K562 (cell line): ENCODE results near the gene AP1M1. TPM values are rescaled to one million over a fixed set of nuclear protein-coding genes. Genes with fewer than 3 reads are reported as not detected.

ENCODE experiments used
- BCOR ChIP-seq: fragments of 450-650 bp; IDR thresholded peaks from 2 replicates; pipeline ENCODE4 v1.6.1; 2016
- CCNT2 ChIP-seq: IDR thresholded peaks from 2 replicates; pipeline ENCODE4 v1.6.1; 2011; ENCODE audit warnings: borderline replicate concordance, low read depth, mild to moderate bottlenecking, moderate library complexity, mixed read lengths, low read length; ENCODE audit not compliant: insufficient read length; ENCODE audit errors: extremely low read depth
- FOSL1 ChIP-seq: fragments of 200-800 bp; sonication (Bioruptor generic); conservative IDR thresholded peaks from 2 replicates; pipeline ENCODE4 v1.6.1; 2016; ENCODE audit warnings: missing genetic modification characterization, missing compliant biosample characterization
- FOXO4 ChIP-seq: fragments of 450-650 bp; formaldehyde crosslinking; IDR thresholded peaks from 2 replicates; pipeline ENCODE4 v1.4.0; 2020; ENCODE audit warnings: mild to moderate bottlenecking, moderate library complexity
- HSF4 ChIP-seq: fragments of 250-450 bp; sonication (Bioruptor Pico); IDR thresholded peaks from 2 replicates; pipeline ENCODE4 v2.1.2; 2022; ENCODE audit warnings: mild to moderate bottlenecking, moderate library complexity, borderline replicate concordance
- MCM2 ChIP-seq: fragments of 450-650 bp; IDR thresholded peaks from 2 replicates; pipeline ENCODE4 v1.6.1; 2017; ENCODE audit warnings: low read depth, mild to moderate bottlenecking
- MECOM ChIP-seq: fragments of 250-450 bp; sonication (Bioruptor Pico); IDR thresholded peaks from 2 replicates; pipeline ENCODE4 v1.8.0; 2022; ENCODE audit warnings: inconsistent platforms
- MEIS2 ChIP-seq: fragments of 450-650 bp; IDR thresholded peaks from 2 replicates; pipeline ENCODE4 v1.6.1; 2014; ENCODE audit warnings: mild to moderate bottlenecking; ENCODE audit not compliant: partially characterized antibody
- PHB2 ChIP-seq: fragments of 450-650 bp; IDR thresholded peaks from 2 replicates; pipeline ENCODE4 v1.6.1; 2017; ENCODE audit warnings: low read depth
- PURB ChIP-seq: sonication (generic); formaldehyde crosslinking; IDR thresholded peaks from 2 replicates; pipeline ENCODE4 v1.9.0; 2021; ENCODE audit warnings: low read depth, mild to moderate bottlenecking, missing genetic modification reagents
- RFX1 ChIP-seq: fragments of 450-650 bp; IDR thresholded peaks from 2 replicates; pipeline ENCODE4 v1.6.1; 2016; ENCODE audit warnings: mild to moderate bottlenecking, moderate library complexity
- SMARCE1 ChIP-seq: fragments of 450-650 bp; IDR thresholded peaks from 2 replicates; pipeline ENCODE4 v1.7.1; 2016; ENCODE audit warnings: mild to moderate bottlenecking
- SRSF7 ChIP-seq: fragments of 200-400 bp; formaldehyde crosslinking; optimal IDR thresholded peaks from 2 replicates; pipeline ENCODE3; 2017; ENCODE audit warnings: mild to moderate bottlenecking, low read depth, low read length
- STAT5A ChIP-seq: IDR thresholded peaks from 2 replicates; pipeline ENCODE4 v1.6.1; 2012; ENCODE audit warnings: low read length, inconsistent platforms, borderline replicate concordance
- TEAD1 ChIP-seq, 2 experiments: fragments of 450-650 bp in 1 of 2; sonication (generic) in 1 of 2; formaldehyde crosslinking; IDR thresholded peaks; 2 replicates each; pipeline versions ENCODE4 v1.4.0 to v1.8.0; 2020 to 2022; ENCODE audit warnings: mild to moderate bottlenecking in 2 of 2, missing genetic modification reagents in 1 of 2
- ZBTB17 ChIP-seq: fragments of 450-650 bp; formaldehyde crosslinking; IDR thresholded peaks from 2 replicates; pipeline ENCODE4 v1.4.0; 2020; ENCODE audit warnings: mild to moderate bottlenecking
- ZNF212 ChIP-seq: fragments of 450-650 bp; formaldehyde crosslinking; IDR thresholded peaks from 2 replicates; pipeline ENCODE4 v1.4.0; 2020; ENCODE audit warnings: mild to moderate bottlenecking
- ZNF764 ChIP-seq: fragments of 250-450 bp; sonication (Bioruptor Pico); IDR thresholded peaks from 2 replicates; pipeline ENCODE4 v1.4.0; 2020; ENCODE audit warnings: low read depth, mild to moderate bottlenecking, moderate library complexity
- ZNF785 ChIP-seq: fragments of 250-450 bp; sonication (Bioruptor Pico); IDR thresholded peaks from 2 replicates; pipeline ENCODE4 v1.4.0; 2020; ENCODE audit warnings: mild to moderate bottlenecking
- polyA plus RNA-seq, 8 experiments: library from polyadenylated mRNA; depleted of rRNA in 4 of 8; stranded (reverse) in 5 of 8; unstranded in 3 of 8; fragments of >200 nt; fragmentation: Nextera tagmentation in 2 of 8; fragmentation: Illumina TruSeq in 1 of 8; extraction: Ambion mirVana in 2 of 8; extraction: Trizol in 1 of 8; gene quantifications; 2 replicates each; pipeline versions ENCODE4 v1.2.1 to v1.2.3, GENCODE V29; 2011 to 2014; ENCODE audit warnings: inconsistent platforms in 1 of 8, missing spikeins in 1 of 8
- total RNA-seq, 7 experiments: library from RNA; depleted of rRNA in 6 of 7; stranded (reverse); fragments of >200 nt in 6 of 7; fragmentation: Illumina TruSeq in 2 of 7; extraction: Trizol in 2 of 7; gene quantifications; 2 replicates each; pipeline versions ENCODE4 v1.2.1 to v1.2.3, GENCODE V29; 2011 to 2021; ENCODE audit warnings: low replicate concordance in 1 of 7
- TF ChIP-seq, protein P1 (sequence below), 2 experiments: fragments of 450-650 bp in 1 of 2; sonication (generic) in 1 of 2; formaldehyde crosslinking in 1 of 2; IDR thresholded peaks in 1 of 2; conservative IDR thresholded peaks in 1 of 2; 2 replicates each; pipeline versions ENCODE4 v1.6.1 to v1.8.1; 2016 to 2023; ENCODE audit warnings: mild to moderate bottlenecking in 2 of 2, moderate library complexity in 2 of 2, inconsistent platforms in 1 of 2, missing genetic modification reagents in 1 of 2
- TF ChIP-seq, protein P2 (sequence below), 2 experiments: fragments of 150-350 bp in 1 of 2; IDR thresholded peaks; 2 replicates each; pipeline ENCODE4 v1.6.1; 2012 to 2016; ENCODE audit warnings: low read depth in 2 of 2, low read length in 2 of 2, mild to moderate bottlenecking in 1 of 2, moderate library complexity in 1 of 2
- TF ChIP-seq, protein P3 (sequence below): fragments of 450-650 bp; formaldehyde crosslinking; IDR thresholded peaks from 2 replicates; pipeline ENCODE4 v1.4.0; 2020; ENCODE audit warnings: mild to moderate bottlenecking, mixed read lengths

Gene AP1M1
- total and polyA plus RNA-seq, 9 of the 15 experiments (the other 6 are each of a cell fraction or from before 2014, with no cell fraction given) = 0.87 to 56.2 (median 29.1) TPM

GRCh38 chr19:16197188-16197621 is 506 bp upstream of the AP1M1 start (continued):
- TF ChIP-seq PHB2 (peak; percentile 75), SRSF7 (no peak), HSF4 (CRISPR knock-in tag) (no peak), PURB (CRISPR knock-in tag) (no peak), RFX1 (no peak), FOSL1 (tag) (peak; percentile 96), ZNF785 (CRISPR knock-in tag) (no peak), ZNF764 (no peak), FOXO4 (no peak), CCNT2 (peak; percentile 84), BCOR (peak; percentile 71), ZNF212 (CRISPR knock-in tag) (no peak), SMARCE1 (peak; percentile 91), MCM2 (no peak), MECOM (CRISPR knock-in tag) (no peak), ZBTB17 (CRISPR knock-in tag) (no peak), TEAD1 (CRISPR knock-in tag; IDR thresholded peaks at IDR 0.05) (peak; percentile 92 to 98), STAT5A (peak; percentile 92), MEIS2 (peak; percentile 82)
- TF ChIP-seq, protein P1, sequence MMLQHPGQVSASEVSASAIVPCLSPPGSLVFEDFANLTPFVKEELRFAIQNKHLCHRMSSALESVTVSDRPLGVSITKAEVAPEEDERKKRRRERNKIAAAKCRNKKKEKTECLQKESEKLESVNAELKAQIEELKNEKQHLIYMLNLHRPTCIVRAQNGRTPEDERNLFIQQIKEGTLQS (IDR thresholded peaks at IDR 0.05) = peak; percentile 71
- TF ChIP-seq, protein P1 (CRISPR knock-in tag; conservative IDR thresholded peaks at IDR 0.05) = no peak
- TF ChIP-seq, protein P2, sequence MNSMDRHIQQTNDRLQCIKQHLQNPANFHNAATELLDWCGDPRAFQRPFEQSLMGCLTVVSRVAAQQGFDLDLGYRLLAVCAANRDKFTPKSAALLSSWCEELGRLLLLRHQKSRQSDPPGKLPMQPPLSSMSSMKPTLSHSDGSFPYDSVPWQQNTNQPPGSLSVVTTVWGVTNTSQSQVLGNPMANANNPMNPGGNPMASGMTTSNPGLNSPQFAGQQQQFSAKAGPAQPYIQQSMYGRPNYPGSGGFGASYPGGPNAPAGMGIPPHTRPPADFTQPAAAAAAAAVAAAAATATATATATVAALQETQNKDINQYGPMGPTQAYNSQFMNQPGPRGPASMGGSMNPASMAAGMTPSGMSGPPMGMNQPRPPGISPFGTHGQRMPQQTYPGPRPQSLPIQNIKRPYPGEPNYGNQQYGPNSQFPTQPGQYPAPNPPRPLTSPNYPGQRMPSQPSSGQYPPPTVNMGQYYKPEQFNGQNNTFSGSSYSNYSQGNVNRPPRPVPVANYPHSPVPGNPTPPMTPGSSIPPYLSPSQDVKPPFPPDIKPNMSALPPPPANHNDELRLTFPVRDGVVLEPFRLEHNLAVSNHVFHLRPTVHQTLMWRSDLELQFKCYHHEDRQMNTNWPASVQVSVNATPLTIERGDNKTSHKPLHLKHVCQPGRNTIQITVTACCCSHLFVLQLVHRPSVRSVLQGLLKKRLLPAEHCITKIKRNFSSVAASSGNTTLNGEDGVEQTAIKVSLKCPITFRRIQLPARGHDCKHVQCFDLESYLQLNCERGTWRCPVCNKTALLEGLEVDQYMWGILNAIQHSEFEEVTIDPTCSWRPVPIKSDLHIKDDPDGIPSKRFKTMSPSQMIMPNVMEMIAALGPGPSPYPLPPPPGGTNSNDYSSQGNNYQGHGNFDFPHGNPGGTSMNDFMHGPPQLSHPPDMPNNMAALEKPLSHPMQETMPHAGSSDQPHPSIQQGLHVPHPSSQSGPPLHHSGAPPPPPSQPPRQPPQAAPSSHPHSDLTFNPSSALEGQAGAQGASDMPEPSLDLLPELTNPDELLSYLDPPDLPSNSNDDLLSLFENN (IDR thresholded peaks at IDR 0.05; ENCODE audit: low read depth in 2 of 2, low read length in 2 of 2) = peak in 1 of 2 experiments; percentile 65; a peak in 1 of 4 replicates
- TF ChIP-seq, protein P3, sequence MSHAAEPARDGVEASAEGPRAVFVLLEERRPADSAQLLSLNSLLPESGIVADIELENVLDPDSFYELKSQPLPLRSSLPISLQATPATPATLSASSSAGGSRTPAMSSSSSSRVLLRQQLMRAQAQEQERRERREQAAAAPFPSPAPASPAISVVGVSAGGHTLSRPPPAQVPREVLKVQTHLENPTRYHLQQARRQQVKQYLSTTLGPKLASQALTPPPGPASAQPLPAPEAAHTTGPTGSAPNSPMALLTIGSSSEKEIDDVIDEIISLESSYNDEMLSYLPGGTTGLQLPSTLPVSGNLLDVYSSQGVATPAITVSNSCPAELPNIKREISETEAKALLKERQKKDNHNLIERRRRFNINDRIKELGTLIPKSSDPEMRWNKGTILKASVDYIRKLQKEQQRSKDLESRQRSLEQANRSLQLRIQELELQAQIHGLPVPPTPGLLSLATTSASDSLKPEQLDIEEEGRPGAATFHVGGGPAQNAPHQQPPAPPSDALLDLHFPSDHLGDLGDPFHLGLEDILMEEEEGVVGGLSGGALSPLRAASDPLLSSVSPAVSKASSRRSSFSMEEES (CRISPR knock-in tag) = no peak
